Peyer's patch (tissue), 4 donors: Measurements from ENCODE around the gene ZNF800.

Experiments
- POLR2A ChIP-seq, 2 donors: fragments of 450-650 bp; IDR thresholded peaks; one replicate each; pipeline ENCODE4 v1.5.1; 2017; ENCODE audit warnings: antibody characterized with exemption in 2 of 2, mild to moderate bottlenecking in 2 of 2, moderate library complexity in 2 of 2
- TF ChIP-seq, protein P1 (sequence below), 6 experiments: fragments of 450-650 bp in 4 of 6; fragments of 200-600 bp in 2 of 6; sonication (generic) in 1 of 6; IDR thresholded peaks; one replicate each; pipeline ENCODE4 v1.5.1; 2017 to 2019; ENCODE audit warnings: antibody characterized with exemption in 6 of 6, mild to moderate bottlenecking in 3 of 6, moderate library complexity in 1 of 6

- TF ChIP-seq, protein P1, sequence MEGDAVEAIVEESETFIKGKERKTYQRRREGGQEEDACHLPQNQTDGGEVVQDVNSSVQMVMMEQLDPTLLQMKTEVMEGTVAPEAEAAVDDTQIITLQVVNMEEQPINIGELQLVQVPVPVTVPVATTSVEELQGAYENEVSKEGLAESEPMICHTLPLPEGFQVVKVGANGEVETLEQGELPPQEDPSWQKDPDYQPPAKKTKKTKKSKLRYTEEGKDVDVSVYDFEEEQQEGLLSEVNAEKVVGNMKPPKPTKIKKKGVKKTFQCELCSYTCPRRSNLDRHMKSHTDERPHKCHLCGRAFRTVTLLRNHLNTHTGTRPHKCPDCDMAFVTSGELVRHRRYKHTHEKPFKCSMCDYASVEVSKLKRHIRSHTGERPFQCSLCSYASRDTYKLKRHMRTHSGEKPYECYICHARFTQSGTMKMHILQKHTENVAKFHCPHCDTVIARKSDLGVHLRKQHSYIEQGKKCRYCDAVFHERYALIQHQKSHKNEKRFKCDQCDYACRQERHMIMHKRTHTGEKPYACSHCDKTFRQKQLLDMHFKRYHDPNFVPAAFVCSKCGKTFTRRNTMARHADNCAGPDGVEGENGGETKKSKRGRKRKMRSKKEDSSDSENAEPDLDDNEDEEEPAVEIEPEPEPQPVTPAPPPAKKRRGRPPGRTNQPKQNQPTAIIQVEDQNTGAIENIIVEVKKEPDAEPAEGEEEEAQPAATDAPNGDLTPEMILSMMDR (IDR thresholded peaks at IDR 0.05) = no peak
- TF ChIP-seq POLR2A (IDR thresholded peaks at IDR 0.05) = no peak
Measured at GRCh38 chr7:127365957-127366315, 26.6 kb downstream of the ZNF800 start.
